DMS114 treated with DMSO at 0.1 percent for 48 hours (cell line): Measurements from ENCODE around the gene SGCG.
"Not testable (repeated sequence)": the region's sequence is repeated elsewhere in the genome, so short reads cannot be mapped to it uniquely, and the experiment has no call there.

Source experiments
- DNase-seq: peaks from one replicate; lab custom pipeline; 2025; ENCODE audit not compliant: unreplicated experiment; lab: John Stamatoyannopoulos, UW

Gene SGCG

DNA sequence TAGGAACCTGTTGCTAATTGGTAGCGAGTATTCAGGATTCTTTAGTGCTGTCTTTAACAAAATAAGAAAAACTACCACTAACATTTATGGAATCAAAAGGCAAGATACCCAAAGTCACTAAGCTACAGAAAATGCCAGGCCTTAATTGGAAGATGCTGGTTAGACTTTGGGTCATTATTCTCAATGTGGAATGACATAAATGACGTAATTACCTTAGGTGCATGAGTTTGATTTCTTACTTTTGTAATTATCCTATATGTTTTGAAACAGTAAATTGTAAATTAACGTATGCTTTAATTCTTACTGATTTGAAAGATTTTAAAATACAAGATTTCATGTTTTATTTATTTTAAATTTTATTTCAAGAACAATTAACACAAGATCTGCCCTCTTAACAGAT, 25.0 kb downstream of the SGCG start:
- DNase-seq, result no peak

DNA sequence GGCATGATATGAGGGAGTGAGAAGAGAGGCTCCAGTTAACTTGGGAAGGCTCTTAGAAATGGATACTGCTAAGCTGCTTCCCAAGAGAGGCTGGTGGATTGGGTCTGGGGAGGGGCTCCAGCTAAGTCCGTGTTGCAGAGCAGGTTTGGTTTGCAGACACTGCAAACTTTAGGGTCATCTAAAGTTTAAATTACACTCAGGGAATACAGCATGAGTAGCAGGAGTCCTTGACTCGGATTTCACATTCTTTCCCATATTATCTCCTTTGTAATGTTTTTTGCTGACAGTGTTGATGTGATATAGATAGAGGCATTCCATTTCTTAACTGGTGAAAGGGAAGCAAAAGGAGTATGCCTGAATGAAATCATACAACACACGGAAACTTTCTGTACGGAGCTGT, 31.9 kb downstream of the SGCG start:
- no peak for DNase-seq

DNA sequence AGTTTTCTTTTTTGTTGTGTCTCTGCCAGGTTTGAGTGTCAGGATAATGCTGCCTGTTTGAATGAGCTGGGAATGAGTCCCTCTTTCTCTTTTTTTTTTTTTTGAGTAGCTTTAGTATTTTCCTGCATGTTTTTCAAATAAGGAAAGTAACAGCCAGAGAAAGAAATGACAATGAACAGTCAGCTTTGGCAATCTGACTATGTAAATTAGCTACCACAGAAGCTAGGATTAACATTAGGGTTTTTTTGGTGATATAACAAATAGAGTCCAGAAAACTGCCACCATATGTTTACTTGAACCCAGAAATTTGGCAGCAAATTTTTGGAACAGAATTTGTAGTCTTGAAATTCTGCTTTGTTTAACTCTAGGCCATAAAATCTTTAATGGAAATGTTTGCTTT, 50.5 kb downstream of the SGCG start:
- DNase-seq, result no peak

DNA sequence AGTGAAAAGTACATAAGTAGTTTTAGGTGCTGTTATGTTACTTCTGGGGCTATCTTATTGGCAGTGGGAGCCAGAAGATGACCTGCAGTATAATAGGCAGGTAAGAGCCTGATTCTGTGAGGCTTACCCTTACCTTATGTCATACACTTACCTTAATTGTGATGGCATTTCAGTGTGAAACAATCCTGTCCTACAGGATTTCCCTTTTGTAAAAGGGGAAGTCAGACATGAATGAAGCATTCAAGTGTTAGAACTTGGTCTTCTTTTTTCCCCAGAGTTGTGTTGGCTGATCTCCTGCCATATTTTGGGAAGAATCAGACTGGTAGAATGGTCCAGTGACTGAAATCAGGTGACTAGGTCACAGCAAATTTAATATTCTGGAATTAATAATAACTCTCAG, 55.2 kb downstream of the SGCG start:
- no peak for DNase-seq

DNA sequence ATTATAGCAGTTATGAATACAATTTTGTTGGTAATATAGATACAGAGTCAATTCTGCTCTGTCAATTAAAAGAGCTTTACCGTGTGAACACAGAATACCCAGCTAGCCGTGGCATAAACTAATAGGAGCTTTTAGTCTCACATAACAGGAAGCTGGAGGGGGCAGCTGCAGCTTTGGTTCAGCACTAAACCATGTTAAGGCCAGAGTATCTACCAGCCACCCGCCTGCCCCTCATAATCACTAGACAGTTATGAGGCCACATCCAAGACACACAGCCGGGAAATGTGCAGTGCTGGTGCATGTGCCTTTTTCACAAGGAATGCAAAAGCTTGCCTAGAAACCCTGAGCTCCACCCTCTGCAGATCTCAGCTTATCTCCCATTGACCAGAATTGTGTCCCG, 62.3 kb downstream of the SGCG start:
- DNase-seq, result no peak

DNA sequence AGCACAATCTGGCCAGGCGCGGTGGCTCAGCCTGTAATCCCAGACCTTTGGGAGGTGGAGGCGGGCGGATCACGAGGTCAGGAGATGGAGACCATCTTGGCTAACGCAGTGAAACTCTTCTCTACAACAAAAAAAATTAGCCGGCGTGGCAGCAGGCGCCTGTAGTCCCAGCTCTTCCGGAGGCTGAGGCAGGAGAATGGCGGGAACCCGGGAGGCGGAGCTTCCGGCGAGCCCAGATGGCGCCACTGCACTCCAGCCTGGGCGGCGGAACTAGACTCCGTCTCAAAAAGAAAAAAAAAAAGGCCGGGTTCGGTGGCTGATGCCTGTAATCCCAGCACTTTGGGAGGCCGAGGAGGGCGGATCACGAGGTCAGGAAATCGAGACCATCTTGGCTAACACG, 67.6 kb downstream of the SGCG start:
- DNase-seq, result peak; percentile 7

DNA sequence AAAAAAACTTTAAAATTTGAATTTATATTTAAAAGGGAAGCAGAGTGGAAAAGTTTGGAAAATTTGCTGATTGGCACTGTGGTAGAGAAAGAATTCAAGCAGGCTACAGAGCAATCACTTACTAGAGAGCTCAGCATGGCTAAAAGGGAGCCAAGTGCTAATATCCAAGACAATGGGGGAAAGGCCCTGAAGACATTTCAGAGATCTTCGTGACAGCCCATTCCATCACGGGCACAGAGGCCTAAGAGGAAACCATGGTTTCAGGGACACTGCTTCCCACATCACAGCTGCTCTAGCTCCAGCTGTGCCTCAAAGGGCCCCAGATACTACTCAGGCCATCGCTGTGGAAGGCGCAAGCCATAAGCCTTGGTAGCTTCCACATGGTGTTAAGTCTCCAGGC, 73.7 kb downstream of the SGCG start:
- DNase-seq, result no peak

DNA sequence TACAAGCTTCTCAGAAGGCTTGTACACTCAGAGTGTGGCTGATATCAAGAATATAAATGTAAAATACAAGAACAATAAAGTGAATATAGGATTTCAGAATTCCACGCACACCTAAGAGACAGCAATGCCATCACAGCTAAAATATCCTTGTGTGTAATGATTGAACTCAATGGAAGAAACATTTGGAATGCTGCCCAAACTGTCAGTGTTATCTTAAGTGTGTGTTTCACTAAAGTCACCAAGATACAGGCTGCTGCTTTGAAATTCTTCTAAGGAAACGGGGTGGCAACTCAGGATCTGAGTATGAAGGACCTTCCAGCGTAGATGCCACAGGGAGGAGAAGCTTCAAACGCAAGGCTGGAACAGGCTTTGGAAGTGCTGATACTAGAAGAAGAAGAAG, 86.8 kb downstream of the SGCG start:
- no peak for DNase-seq

DNA sequence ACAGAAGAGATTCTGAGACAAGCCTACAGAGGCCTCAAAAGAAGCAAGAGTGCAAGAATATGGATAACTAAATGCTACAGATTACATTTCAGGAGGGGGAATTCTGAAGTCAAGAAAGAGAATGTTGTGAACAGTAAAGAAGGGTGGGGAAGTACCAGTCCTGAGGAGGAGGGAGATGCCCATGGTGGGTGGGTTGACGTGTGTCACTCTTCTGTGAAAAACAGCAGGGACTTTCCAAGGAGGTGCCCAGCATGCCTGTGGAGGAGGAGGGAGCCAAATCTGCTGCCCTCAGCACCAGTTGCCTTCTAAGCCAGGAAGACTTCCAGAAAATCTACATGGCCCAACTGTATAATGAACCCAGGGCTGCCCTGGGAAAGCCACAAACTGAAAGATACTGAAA, 87.7 kb downstream of the SGCG start:
- no peak for DNase-seq

DNA sequence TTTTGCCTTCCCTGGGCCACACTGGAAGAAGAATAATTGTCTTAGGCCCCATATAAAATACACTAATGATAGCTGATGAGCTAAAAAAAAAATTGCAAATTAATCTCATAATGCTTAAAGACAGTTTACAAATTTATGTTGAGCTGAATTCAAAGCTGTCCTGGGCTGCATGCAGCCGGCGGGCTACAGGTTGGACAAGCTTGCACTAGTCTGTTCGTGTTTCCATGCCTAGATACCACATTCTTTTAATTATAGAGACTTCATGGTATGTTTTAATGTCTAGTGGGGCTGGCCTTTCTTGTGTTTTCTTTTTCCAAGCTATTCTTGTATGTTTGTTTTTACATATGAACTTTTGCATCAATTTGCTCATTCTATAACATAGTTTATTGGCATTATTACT, 90.6 kb downstream of the SGCG start:
- no peak for DNase-seq

DNA sequence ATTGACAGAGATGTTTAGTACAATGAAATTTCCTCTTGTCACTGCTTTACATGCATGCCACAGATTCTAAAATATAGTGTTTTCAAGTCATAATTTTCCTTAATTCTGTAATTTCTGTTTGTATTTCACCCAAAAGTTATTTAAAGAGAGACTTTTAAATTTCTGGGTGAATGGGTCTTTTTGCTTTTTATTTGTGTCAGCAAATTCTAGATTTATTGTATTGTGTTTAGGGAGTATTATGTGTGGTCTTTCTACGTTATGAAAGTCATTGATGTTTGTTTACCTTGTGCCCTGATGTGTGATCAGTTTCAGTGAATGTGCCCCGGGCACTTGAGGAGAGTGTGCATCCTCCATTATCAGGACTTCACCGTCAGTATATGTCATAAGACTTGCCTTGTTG, 92.7 kb downstream of the SGCG start:
- DNase-seq, result no peak

DNA sequence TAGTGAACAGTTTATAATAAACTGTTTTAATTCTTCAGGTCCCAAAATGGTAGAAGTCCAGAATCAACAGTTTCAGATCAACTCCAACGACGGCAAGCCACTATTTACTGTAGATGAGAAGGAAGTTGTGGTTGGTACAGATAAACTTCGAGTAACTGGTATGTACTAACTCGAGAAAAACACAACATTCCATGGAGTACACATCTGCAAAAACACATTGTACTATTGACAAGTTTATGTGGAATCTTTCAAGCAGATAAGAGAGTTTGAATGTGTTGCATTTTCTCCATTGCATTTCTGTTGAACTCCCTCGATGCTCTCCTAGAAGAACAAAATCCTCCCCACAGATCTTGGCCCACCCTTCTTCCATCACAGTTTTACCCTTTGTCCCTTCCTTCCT, 98.5 kb downstream of the SGCG start:
- DNase-seq, result no peak

DNA sequence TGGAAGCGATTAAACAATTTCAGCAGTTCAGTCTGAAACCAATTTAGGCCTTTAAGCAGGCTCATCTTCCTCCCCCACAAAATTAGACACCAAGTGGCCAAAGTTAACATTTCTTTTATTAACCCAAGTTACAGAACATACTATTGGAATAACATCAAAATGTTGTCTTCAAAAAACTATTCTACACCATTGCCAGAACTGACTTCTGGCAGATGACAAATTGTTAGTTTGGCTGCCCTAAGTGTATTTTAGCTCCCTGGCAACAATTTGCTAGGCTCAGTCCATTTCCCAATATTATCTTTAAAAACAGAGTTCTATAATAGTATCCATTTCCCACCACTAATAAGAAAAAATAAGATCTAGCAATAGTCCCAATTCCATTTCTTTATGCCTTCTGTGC, 107.8 kb downstream of the SGCG start:
- no peak for DNase-seq

DNA sequence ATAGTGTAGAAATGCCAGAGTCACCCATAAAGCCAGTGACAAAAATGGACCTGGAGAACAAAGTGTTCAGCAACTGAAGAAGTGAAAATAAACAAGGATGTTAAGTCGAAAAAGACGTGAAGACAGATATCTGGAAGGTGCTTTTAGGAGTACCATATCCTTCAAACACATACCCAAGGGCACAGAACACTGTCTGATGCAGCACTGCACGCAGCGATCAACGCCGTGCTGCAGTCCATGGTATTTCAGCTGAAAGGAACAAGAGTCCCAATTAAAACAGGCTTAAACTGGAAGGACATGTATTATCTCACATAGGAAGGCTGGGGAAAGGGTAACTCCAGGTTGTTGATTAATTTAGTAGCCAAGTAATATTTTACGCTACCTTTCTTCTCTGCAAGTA, 108.2 kb downstream of the SGCG start:
- DNase-seq, result no peak

DNA sequence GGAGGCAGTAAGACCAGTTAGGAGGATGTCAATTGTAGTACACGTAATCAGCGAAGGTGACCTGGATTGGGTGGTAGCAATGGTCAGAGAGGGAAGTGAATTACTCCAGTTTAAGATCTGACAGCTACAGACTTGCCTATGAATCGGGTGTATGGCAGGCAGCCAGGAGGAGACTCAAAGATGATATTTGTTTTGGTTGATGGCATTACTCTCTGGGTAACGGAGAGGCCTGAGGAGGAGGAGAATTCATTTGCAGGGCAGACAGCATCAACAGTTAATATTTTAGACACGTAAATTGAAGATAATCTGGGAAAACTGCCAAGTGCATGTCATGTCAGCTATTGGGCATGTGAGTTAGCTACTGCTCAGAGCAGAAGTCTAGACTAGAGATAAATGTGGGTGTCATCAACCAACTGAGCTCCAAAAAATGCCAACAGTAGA, 109.2 kb downstream of the SGCG start:
- no peak for DNase-seq

DNA sequence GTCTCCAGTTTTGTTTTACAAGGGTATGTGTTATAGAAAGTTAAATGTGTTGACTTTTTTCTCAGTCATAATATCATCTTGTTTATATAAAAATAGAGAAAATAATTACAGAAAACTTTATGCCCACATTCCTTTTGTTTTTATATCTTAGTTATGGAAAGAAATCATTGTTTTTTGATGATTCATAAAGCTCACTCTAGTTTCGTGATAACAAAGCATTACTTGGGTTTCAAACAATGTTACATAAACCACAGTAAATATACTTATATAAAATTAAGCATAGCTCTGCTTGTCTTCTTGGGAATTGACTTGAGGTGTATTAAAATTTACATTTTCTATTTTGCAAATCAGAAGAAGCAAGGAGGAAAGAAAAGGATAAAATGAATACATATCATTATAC, 111.8 kb downstream of the SGCG start:
- DNase-seq, result no peak

DNA sequence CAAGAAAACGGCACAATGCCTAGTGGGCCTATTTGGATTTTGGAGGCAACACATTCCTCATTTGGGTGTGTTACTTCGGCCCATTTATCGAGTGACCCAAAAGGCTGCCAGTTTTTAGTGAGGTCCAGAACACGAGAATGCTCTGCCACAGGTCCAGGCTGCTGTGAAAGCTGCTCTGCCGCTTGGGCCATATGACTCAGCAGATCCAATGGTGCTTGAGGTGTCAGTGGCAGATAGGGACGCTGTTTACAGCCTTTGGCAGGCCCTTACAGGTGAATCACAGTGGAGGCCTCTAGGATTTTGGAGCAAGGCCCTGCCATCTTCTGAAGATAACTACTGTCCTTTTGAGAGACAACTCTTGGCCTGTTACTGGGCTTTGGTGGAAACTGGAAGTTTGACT, 134.1 kb downstream of the SGCG start:
- not testable (repeated sequence) for DNase-seq

DNA sequence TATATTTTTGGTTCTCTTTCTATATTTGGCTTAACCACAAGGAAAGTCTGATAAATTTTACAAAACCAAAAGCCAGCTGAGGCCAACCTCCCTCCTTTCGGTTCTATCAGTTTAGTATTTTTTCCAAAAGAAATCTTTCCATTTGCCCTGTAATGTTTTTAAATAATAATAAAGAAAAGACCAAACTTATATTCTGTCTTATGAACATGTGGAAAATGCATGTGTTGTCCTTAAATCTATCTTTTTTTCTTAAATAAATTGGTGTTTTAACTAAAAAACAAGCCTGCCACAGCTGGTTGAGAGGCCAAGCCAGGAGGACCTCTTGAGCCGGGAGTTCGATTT, 139.1 kb downstream of the SGCG start:
- DNase-seq, result no peak

DNA sequence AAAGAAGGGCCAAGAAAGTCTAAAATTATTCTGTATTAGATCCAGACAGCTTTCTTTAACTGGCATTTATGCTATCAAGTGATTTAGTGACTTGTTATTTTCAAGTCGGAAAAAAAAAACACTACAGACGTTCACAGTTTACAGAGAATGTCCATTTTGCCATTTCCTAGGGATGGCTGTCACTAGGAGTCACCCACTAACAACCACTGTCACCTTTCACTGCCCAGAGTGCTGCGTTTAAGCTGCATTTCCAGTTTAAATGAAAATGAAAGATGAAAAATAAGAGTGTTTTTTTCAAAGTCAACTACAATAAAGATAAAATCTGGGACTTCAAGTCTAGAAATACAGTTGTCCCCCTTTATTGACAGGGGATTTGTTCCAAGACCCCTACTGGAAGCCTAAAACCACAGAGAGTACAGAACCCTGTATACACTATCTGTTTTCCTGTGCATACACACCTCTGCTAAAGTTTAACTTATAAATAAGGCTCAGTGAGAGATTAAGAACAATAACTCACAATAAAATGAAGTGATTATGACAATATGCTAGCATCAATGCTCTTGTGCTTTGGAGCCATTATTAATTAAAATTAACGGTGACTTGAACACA, 140.3 kb downstream of the SGCG start:
- no peak for DNase-seq

DNA sequence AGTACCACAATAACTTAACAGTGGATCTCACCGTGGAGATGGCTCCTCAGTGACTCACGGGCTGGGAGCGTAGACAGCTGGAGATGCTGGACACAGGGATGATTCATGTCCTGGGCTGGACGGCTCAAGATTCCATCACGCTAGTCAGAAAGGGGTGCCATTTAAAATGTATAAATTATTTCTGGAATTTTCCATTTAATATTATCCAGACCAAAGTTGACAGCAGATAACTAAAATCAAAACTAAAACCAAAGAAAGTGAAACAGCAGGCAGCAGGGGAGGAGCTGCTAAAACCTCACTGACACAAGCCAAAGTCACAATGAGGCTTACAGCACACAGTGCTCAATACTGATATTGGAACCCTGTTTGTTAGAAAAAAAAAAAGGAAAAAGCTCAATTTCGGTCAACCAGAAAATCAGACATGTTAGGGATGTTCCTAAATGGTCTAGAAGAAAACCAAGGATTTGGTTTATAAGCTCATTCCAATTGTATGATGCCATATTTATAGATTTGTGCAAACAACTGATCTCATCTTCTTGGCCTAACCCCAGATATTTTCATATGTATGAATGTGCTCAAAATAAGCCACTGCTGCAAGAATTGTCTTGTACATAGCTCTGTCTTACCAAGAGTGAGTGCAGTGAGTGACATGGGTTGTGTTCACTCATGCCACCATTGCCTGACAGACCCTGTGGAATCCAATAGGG, 140.9 kb downstream of the SGCG start:
- no peak for DNase-seq

DNA sequence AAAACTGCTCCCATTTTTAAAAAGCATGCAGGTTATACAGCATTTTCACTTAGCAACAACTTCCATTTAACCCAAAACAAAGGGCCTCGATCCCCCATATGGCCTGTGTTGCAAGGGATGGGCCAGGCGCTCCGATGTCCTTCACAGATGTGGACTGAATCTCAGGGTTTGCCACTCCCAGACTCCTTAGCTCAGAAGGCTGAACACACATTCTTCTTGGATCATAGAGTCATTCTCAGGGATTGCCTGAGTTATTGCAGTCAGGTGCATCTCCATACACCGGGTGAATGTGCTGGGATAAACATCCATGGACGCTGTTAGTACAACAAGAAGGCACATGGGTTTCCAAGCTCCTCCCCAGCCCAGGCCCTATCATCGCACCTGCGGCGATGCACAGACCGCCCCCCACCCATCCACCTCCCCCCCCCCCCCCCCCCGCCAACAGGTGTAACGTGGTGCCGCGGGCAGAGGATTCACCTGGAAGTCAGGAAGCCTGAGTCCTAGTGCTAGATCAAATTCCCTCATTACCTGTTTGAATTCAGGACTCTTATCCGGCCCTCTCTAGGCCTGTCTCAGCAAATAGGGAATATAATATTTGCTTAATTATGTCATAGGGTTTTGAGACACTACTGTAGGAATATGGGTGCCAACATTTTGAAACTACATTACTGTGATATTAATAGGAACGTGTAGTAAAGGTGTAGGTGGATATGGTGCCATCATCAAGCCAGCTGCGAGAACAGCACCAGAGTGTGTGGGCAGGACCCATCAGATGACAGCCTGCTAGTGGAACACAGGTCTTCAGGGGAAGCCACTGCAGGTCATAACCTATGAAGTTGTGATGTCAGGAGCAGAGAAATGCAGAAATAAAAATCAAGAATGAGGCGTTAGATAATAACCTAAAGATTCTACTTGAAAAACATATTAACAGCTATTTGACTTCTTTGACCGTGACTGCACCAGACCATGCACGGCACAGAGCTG, 141.9 kb downstream of the SGCG start:
- DNase-seq, result no peak
